ENCODE data around the gene LARP1. TPM values are rescaled to one million over a fixed set of nuclear protein-coding genes. Genes with fewer than 3 reads are reported as not detected.

Gene LARP1
- total RNA-seq, 1 donor from 2014 or later = 243 TPM

GRCh38 chr5:154836225-154836624 lies 81.0 kb downstream of the LARP1 start:
- no peak overlapping the region for H3K27ac Mint-ChIP-seq (ENCODE audit: unreplicated experiment)
- H3K36me3 ChIP-seq (ENCODE audit: insufficient read depth, low read length) = no peaks in the 10 kb centered on the region
- no peak overlapping the region for H3K9ac ChIP-seq (ENCODE audit: low read length)
- no peak for TF ChIP-seq EZH2 (IDR thresholded peaks at IDR 0.05; ENCODE audit: insufficient read depth, low read length)
- no peak for TF ChIP-seq CTCF (IDR thresholded peaks at IDR 0.05; ENCODE audit: insufficient read depth, low read depth, low read length)
- no peaks in the 10 kb centered on the region for H3K27me3 Mint-ChIP-seq (ENCODE audit: low read depth, unreplicated experiment)
- H3K4me3 ChIP-seq (ENCODE audit: insufficient read depth, low read depth, low read length) = no peak overlapping the region
- no peak overlapping the region for H3K4me2 ChIP-seq (ENCODE audit: low read length)
- peaks cover 8% of the 10 kb centered on the region for H3K36me3 Mint-ChIP-seq (ENCODE audit: low read depth, unreplicated experiment)
- H3K27ac ChIP-seq (ENCODE audit: low read depth, low read length) = no peak overlapping the region
- no peak for DNase-seq (ENCODE audit: low read depth)
- no peak for FAIRE-seq
- peaks cover 7% of the 10 kb centered on the region for H3K4me1 ChIP-seq (ENCODE audit: insufficient read depth, low read length)
- peaks cover 1% of the 10 kb centered on the region for H3K9me3 Mint-ChIP-seq (ENCODE audit: unreplicated experiment)
- H2AFZ ChIP-seq (ENCODE audit: low read depth, low read length) = no peak overlapping the region
- H3K4me1 Mint-ChIP-seq (ENCODE audit: low read depth, unreplicated experiment) = peaks cover 18% of the 10 kb centered on the region
- H4K20me1 ChIP-seq (ENCODE audit: insufficient read depth, low read length) = peaks cover 4% of the 10 kb centered on the region
- no peak overlapping the region for H3K4me3 Mint-ChIP-seq (ENCODE audit: unreplicated experiment)
- no peaks in the 10 kb centered on the region for H3K27me3 ChIP-seq (ENCODE audit: insufficient read depth, low read length)
- H3K79me2 ChIP-seq (ENCODE audit: insufficient read depth, low read length) = no peaks in the 10 kb centered on the region
- no peaks in the 10 kb centered on the region for H3K9me3 ChIP-seq (ENCODE audit: insufficient read depth, low read depth, low read length)

- Histone ChIP-seq H3K9ac (ENCODE audit: low read length) (no peak overlapping the region), H3K36me3 (ENCODE audit: insufficient read depth, low read length) (no peaks in the 10 kb centered on the region), H3K4me2 (ENCODE audit: low read length) (no peak overlapping the region), H2AFZ (ENCODE audit: low read depth, low read length) (no peak overlapping the region), H3K4me3 (ENCODE audit: insufficient read depth, low read depth, low read length) (no peak overlapping the region), H3K4me1 (ENCODE audit: insufficient read depth, low read length) (peaks cover 7% of the 10 kb centered on the region), H3K27me3 (ENCODE audit: insufficient read depth, low read length) (no peaks in the 10 kb centered on the region), H4K20me1 (ENCODE audit: insufficient read depth, low read length) (no peaks in the 10 kb centered on the region), H3K79me2 (ENCODE audit: insufficient read depth, low read length) (no peaks in the 10 kb centered on the region), H3K9me3 (ENCODE audit: insufficient read depth, low read depth, low read length) (no peaks in the 10 kb centered on the region), H3K27ac (ENCODE audit: low read depth, low read length) (no peak overlapping the region)
- Mint-ChIP-seq H3K4me3 (ENCODE audit: unreplicated experiment) (no peak overlapping the region), H3K9me3 (ENCODE audit: unreplicated experiment) (peaks cover 1% of the 10 kb centered on the region), H3K27me3 (ENCODE audit: low read depth, unreplicated experiment) (no peaks in the 10 kb centered on the region), H3K36me3 (ENCODE audit: low read depth, unreplicated experiment) (peaks cover 8% of the 10 kb centered on the region), H3K27ac (ENCODE audit: unreplicated experiment) (no peak overlapping the region), H3K4me1 (ENCODE audit: low read depth, unreplicated experiment) (peaks cover 19% of the 10 kb centered on the region)
- TF ChIP-seq CTCF (IDR thresholded peaks at IDR 0.05; ENCODE audit: insufficient read depth, low read depth, low read length) (no peak), EZH2 (IDR thresholded peaks at IDR 0.05; ENCODE audit: insufficient read depth, low read length) (no peak)
- DNase-seq (ENCODE audit: low read depth) = no peak
- no peak for FAIRE-seq
Measured at GRCh38 chr5:154837009-154837901, 82.1 kb downstream of the LARP1 start.

Measured in astrocyte (in vitro differentiated cells and primary cell).